ENCODE results near the gene ATP2C2.

DNA sequence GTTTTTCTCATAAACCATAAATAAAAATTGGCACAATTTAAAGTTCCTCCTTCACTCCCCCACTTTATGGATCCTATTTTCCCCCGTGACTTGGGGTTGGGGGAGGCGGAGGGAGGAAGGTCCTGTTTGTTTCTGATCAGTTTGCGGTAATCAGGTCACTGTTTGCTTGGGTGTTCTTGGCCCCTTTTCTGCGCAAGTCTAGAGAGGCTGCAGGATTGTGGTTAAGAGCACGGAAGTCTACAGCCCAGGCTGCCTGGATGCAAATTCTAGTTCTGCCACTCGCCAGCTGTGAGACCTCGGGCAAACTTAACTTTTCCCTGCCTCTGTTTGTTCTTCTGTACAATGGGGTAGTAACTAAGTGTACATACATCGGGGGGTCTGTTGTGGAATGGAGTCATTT is 12.1 kb downstream of the ATP2C2 start:
- TF ChIP-seq, protein P1, sequence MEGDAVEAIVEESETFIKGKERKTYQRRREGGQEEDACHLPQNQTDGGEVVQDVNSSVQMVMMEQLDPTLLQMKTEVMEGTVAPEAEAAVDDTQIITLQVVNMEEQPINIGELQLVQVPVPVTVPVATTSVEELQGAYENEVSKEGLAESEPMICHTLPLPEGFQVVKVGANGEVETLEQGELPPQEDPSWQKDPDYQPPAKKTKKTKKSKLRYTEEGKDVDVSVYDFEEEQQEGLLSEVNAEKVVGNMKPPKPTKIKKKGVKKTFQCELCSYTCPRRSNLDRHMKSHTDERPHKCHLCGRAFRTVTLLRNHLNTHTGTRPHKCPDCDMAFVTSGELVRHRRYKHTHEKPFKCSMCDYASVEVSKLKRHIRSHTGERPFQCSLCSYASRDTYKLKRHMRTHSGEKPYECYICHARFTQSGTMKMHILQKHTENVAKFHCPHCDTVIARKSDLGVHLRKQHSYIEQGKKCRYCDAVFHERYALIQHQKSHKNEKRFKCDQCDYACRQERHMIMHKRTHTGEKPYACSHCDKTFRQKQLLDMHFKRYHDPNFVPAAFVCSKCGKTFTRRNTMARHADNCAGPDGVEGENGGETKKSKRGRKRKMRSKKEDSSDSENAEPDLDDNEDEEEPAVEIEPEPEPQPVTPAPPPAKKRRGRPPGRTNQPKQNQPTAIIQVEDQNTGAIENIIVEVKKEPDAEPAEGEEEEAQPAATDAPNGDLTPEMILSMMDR (IDR thresholded peaks at IDR 0.05), result no peak
- TF ChIP-seq POLR2A (IDR thresholded peaks at IDR 0.05), result no peak

Data from right lobe of liver (tissue), 4 donors.